H9 (cell line): ENCODE measurements around the gene FGD5. TPM values are rescaled to one million over a fixed set of nuclear protein-coding genes. Genes with fewer than 3 reads are reported as not detected.

Source experiments
- DNase-seq: peaks from one replicate; pipeline ENCODE4 v3.0.0-alpha.2; 2017
- H2AFZ ChIP-seq: one replicate; pipeline ENCODE4 v1.6.1; 2013; ENCODE audit warnings: mild to moderate bottlenecking, low read length, control low read depth, moderate library complexity
- H2AK5ac ChIP-seq: 2 replicates; pipeline ENCODE4 v1.6.1; 2013; ENCODE audit warnings: low read length, control low read depth, mixed read lengths; ENCODE audit not compliant: insufficient read length
- H2BK120ac ChIP-seq: one replicate; pipeline ENCODE4 v1.6.1; 2013; ENCODE audit warnings: low read depth, mild to moderate bottlenecking, low read length, control low read depth, inconsistent platforms; ENCODE audit not compliant: poor library complexity, severe bottlenecking
- H2BK12ac ChIP-seq: 2 replicates; pipeline ENCODE4 v1.6.1; 2013; ENCODE audit warnings: low read length, control low read depth, mixed read lengths, low read depth; ENCODE audit not compliant: insufficient read length
- H2BK15ac ChIP-seq: 2 replicates; pipeline ENCODE4 v1.6.1; 2013; ENCODE audit warnings: low read depth, low read length, control low read depth
- H2BK20ac ChIP-seq: one replicate; pipeline ENCODE4 v1.6.1; 2013; ENCODE audit warnings: low read depth, mild to moderate bottlenecking, low read length, control low read depth, inconsistent platforms; ENCODE audit not compliant: poor library complexity, severe bottlenecking
- H2BK5ac ChIP-seq: 2 replicates; pipeline ENCODE4 v1.6.1; 2013; ENCODE audit warnings: low read length, control low read depth, mixed read lengths; ENCODE audit not compliant: insufficient read length
- H3K14ac ChIP-seq: 2 replicates; pipeline ENCODE4 v1.6.1; 2013; ENCODE audit warnings: low read length, control low read depth; ENCODE audit not compliant: insufficient read depth
- H3K18ac ChIP-seq: 2 replicates; pipeline ENCODE4 v1.6.1; 2013; ENCODE audit warnings: low read depth, mild to moderate bottlenecking, mixed read lengths, low read length, control low read depth; ENCODE audit not compliant: insufficient read length
- H3K23ac ChIP-seq: 2 replicates; pipeline ENCODE4 v1.6.1; 2013; ENCODE audit warnings: low read length, control low read depth, mixed read lengths, low read depth; ENCODE audit not compliant: insufficient read length
- H3K23me2 ChIP-seq: 2 replicates; pipeline ENCODE4 v1.6.1; 2013; ENCODE audit warnings: low read depth, mild to moderate bottlenecking, mixed read lengths, low read length, control low read depth; ENCODE audit not compliant: insufficient read length, poor library complexity, severe bottlenecking
- H3K27ac ChIP-seq: 2 replicates; pipeline ENCODE4 v1.5.1; 2013; ENCODE audit warnings: low read length, control low read depth, mixed read lengths, low read depth; ENCODE audit not compliant: insufficient read length
- H3K27me3 ChIP-seq: 2 replicates; pipeline ENCODE4 v1.6.1; 2013; ENCODE audit warnings: low read length, control low read depth, inconsistent platforms; ENCODE audit not compliant: insufficient read depth
- H3K4ac ChIP-seq: 2 replicates; pipeline ENCODE4 v1.6.1; 2013; ENCODE audit warnings: low read depth, mild to moderate bottlenecking, control low read depth, inconsistent platforms, low read length, moderate library complexity
- H3K4me1 ChIP-seq: 2 replicates; pipeline ENCODE4 v1.6.1; 2013; ENCODE audit warnings: low read length, control low read depth, inconsistent platforms; ENCODE audit not compliant: insufficient read depth
- H3K4me2 ChIP-seq: 2 replicates; pipeline ENCODE4 v1.6.1; 2013; ENCODE audit warnings: low read length, control low read depth, mixed read lengths; ENCODE audit not compliant: insufficient read length, insufficient read depth
- H3K56ac ChIP-seq: 2 replicates; pipeline ENCODE4 v1.6.1; 2013; ENCODE audit warnings: low read depth, mild to moderate bottlenecking, mixed read lengths, low read length, control low read depth; ENCODE audit not compliant: insufficient read length
- H3K79me1 ChIP-seq: 2 replicates; pipeline ENCODE4 v1.6.1; 2013; ENCODE audit warnings: low read depth, mild to moderate bottlenecking, moderate library complexity, low read length, control low read depth, inconsistent platforms; ENCODE audit not compliant: insufficient read depth, poor library complexity, severe bottlenecking
- H3K79me2 ChIP-seq: 2 replicates; pipeline ENCODE4 v1.6.1; 2013; ENCODE audit warnings: low read length, control low read depth, inconsistent platforms; ENCODE audit not compliant: insufficient read depth
- H3K9ac ChIP-seq: 2 replicates; pipeline ENCODE4 v1.6.1; 2013; ENCODE audit warnings: low read length, control low read depth, mixed read lengths; ENCODE audit not compliant: insufficient read length; ENCODE audit errors: extremely low read depth
- H3K9me3 ChIP-seq: one replicate; pipeline ENCODE4 v1.6.1; 2013; ENCODE audit warnings: low read depth, low read length, inconsistent platforms; ENCODE audit not compliant: control insufficient read depth
- H3T11ph ChIP-seq: one replicate; pipeline ENCODE4 v1.6.1; 2013; ENCODE audit warnings: mild to moderate bottlenecking, low read length, control low read depth, inconsistent platforms
- H4K20me1 ChIP-seq: one replicate; pipeline ENCODE4 v1.6.1; 2013; ENCODE audit not compliant: control insufficient read depth, insufficient read length, insufficient read depth
- H4K5ac ChIP-seq: 2 replicates; pipeline ENCODE4 v1.6.1; 2013; ENCODE audit warnings: low read depth, mild to moderate bottlenecking, mixed read lengths, low read length, control low read depth; ENCODE audit not compliant: insufficient read length
- H4K8ac ChIP-seq: replicated peaks from 2 replicates; pipeline ENCODE4 v1.6.1; 2013; ENCODE audit warnings: low read length, control low read depth, mixed read lengths, low read depth; ENCODE audit not compliant: insufficient read length
- H4K91ac ChIP-seq: 2 replicates; pipeline ENCODE4 v1.6.1; 2013; ENCODE audit warnings: low read depth, mild to moderate bottlenecking, moderate library complexity, mixed read lengths, low read length, control low read depth; ENCODE audit not compliant: insufficient read length
- H3K27ac Mint-ChIP-seq, 3 experiments: 2 replicates in 2 of 3; 3 replicates in 1 of 3; pipeline ENCODE4 v1.8.0; 2020 to 2021; ENCODE audit warnings: mixed read lengths in 3 of 3, mild to moderate bottlenecking in 1 of 3, moderate library complexity in 1 of 3
- H3K27me3 Mint-ChIP-seq: 2 replicates; pipeline ENCODE4 v1.8.0; 2021; ENCODE audit warnings: low read depth, mild to moderate bottlenecking, moderate library complexity, mixed read lengths
- H3K36me3 Mint-ChIP-seq, 3 experiments: 2 replicates in 2 of 3; 3 replicates in 1 of 3; pipeline ENCODE4 v1.8.0; 2020 to 2021; ENCODE audit warnings: low read depth in 3 of 3, mixed read lengths in 3 of 3; ENCODE audit not compliant: insufficient read depth in 1 of 3
- H3K4me1 Mint-ChIP-seq, 2 experiments: 2 replicates each; pipeline ENCODE4 v1.8.0; 2020; ENCODE audit warnings: mixed read lengths in 2 of 2
- H3K4me3 Mint-ChIP-seq, 2 experiments: 2 replicates in 1 of 2; 3 replicates in 1 of 2; pipeline ENCODE4 v1.8.0; 2020 to 2021; ENCODE audit warnings: mild to moderate bottlenecking in 2 of 2, mixed read lengths in 2 of 2, moderate library complexity in 1 of 2
- H3K9me3 Mint-ChIP-seq, 2 experiments: 2 replicates in 1 of 2; 3 replicates in 1 of 2; pipeline ENCODE4 v1.8.0; 2020; ENCODE audit warnings: mild to moderate bottlenecking in 2 of 2, mixed read lengths in 2 of 2, moderate library complexity in 1 of 2
- WGBS: extraction: QIAGEN DNeasy Blood & Tissue Kit; methylation state at CpG from one replicate; pipeline ENCODE4 v1.1.7; 2013; ENCODE audit warnings: missing lambda C conversion rate, low lambda C conversion rate, mixed read lengths; ENCODE audit not compliant: insufficient read length; ENCODE audit errors: extremely low coverage; 5-methylcytosine and 5-hydroxymethylcytosine counted together
- total RNA-seq: library from RNA; stranded (reverse); gene quantifications from 2 replicates; pipeline ENCODE4 v1.2.1, GENCODE V29; 2021
- TF ChIP-seq, protein P1 (sequence below): fragments of 200-600 bp; sonication (generic); conservative IDR thresholded peaks from 3 replicates; pipeline ENCODE4 v1.8.0; 2021; ENCODE audit warnings: antibody characterized with exemption, mild to moderate bottlenecking

The FGD5 gene
- total RNA-seq, 1 experiment from 2014 or later = 7.8 TPM

DNA sequence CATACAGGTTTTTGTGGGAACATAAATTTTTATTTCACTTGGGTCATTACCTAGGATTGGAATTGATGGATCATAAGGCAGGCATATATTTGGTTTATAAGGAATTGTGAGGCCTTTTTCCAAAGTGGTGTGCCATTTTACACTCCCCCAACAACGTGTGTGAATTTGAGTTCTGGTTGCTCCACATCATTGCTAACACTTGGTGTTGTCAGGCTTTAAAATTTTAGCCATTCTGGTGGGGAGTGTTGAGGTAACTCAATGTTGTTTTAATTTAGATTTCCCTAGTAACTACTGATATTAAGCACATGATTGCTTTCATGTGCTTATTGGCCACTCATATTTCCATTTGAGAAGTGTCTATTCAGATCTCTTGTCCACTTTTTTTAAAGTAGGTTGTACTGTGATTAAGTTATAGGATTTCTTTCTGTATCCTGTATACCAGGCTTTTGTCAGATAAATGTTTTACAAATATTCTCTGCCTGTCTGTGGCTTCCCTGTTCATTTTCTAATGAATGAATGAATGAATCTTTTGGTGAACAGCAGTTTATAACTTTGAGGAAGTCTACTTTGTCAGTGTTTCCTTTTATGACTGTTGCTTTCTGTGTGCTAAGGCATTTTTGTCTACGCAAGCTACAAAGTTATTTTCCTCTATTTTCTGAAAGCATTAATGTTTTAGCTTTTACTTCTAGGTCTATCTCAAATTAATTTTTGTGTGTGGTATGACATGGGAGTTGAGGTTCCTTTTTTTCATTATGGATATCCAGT is 110.7 kb downstream of the FGD5 start:
- no peak overlapping the region for H3K27ac ChIP-seq
- Mint-ChIP-seq H3K9me3 (no peaks in the 10 kb centered on the region), H3K4me3 (no peak overlapping the region), H3K36me3 (no peaks in the 10 kb centered on the region; a peak in 1 of 7 replicates), H3K27me3 (no peaks in the 10 kb centered on the region; the same call in 1 of the 2 replicates), H3K4me1 (peaks cover 5 to 9% of the 10 kb centered on the region in 2 experiments), H3K27ac (no peak overlapping the region)
- DNase-seq = no peak
- no peak overlapping the region for H3K9ac ChIP-seq
- H2BK15ac ChIP-seq = no peak overlapping the region
- no peak overlapping the region for H2AFZ ChIP-seq
- no peak overlapping the region for H2BK120ac ChIP-seq
- no peak overlapping the region for H4K5ac ChIP-seq
- no peak overlapping the region for H3K56ac ChIP-seq
- H2BK12ac ChIP-seq = no peak overlapping the region
- no peaks in the 10 kb centered on the region for H3K9me3 ChIP-seq
- H2BK20ac ChIP-seq = no peak overlapping the region
- H3K23me2 ChIP-seq = no peaks in the 10 kb centered on the region
- H3K23ac ChIP-seq = no peak overlapping the region
- no peaks in the 10 kb centered on the region for H3K27me3 ChIP-seq
- H3K4ac ChIP-seq = no peak overlapping the region
- no peaks in the 10 kb centered on the region for H3K79me2 ChIP-seq
- H3K14ac ChIP-seq = no peak overlapping the region
- H3K79me1 ChIP-seq = no peaks in the 10 kb centered on the region
- WGBS = no CpG with 5 or more reads among the region's 2 CpGs
- no peak overlapping the region for H2BK5ac ChIP-seq
- no peak overlapping the region for H3K18ac ChIP-seq
- H4K20me1 ChIP-seq = no peaks in the 10 kb centered on the region
- no peak overlapping the region for H2AK5ac ChIP-seq
- no peak overlapping the region for H3T11ph ChIP-seq
- peaks cover 4% of the 10 kb centered on the region; the same call in 1 of the 2 replicates for H3K4me1 ChIP-seq
- TF ChIP-seq, protein P1, sequence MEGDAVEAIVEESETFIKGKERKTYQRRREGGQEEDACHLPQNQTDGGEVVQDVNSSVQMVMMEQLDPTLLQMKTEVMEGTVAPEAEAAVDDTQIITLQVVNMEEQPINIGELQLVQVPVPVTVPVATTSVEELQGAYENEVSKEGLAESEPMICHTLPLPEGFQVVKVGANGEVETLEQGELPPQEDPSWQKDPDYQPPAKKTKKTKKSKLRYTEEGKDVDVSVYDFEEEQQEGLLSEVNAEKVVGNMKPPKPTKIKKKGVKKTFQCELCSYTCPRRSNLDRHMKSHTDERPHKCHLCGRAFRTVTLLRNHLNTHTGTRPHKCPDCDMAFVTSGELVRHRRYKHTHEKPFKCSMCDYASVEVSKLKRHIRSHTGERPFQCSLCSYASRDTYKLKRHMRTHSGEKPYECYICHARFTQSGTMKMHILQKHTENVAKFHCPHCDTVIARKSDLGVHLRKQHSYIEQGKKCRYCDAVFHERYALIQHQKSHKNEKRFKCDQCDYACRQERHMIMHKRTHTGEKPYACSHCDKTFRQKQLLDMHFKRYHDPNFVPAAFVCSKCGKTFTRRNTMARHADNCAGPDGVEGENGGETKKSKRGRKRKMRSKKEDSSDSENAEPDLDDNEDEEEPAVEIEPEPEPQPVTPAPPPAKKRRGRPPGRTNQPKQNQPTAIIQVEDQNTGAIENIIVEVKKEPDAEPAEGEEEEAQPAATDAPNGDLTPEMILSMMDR = no peak
- no peak overlapping the region for H4K91ac ChIP-seq
- no peak overlapping the region for H4K8ac ChIP-seq
- H3K4me2 ChIP-seq = no peak overlapping the region
